Measurements from ENCODE around the gene LIN28B. TPM values are rescaled to one million over a fixed set of nuclear protein-coding genes. Genes with fewer than 3 reads are reported as not detected.

LIN28B gene
- total RNA-seq, 2 donors from 2014 or later = not detected

GRCh38 chr6:105105094-105105493, 148.2 kb downstream of the LIN28B start:
- H3K27me3 Mint-ChIP-seq = peaks cover 19 to 29% of the 10 kb centered on the region in 2 donors
- no peaks in the 10 kb centered on the region for H3K4me1 Mint-ChIP-seq (ENCODE audit: low read depth in 2 of 2)
- DNase-seq (ENCODE audit: low spot score) (no peak), ATAC-seq (no peak)
- no peak overlapping the region for H3K4me3 Mint-ChIP-seq
- no peak overlapping the region for H3K27ac Mint-ChIP-seq
- H3K9me3 Mint-ChIP-seq = no peaks in the 10 kb centered on the region
- no peaks in the 10 kb centered on the region for H3K36me3 Mint-ChIP-seq

- DNase-seq (ENCODE audit: low spot score) (no peak), ATAC-seq (peak in 1 of 2 donors; percentile 31)
- Mint-ChIP-seq H3K27me3 (peaks cover 20 to 30% of the 10 kb centered on the region in 2 donors), H3K4me3 (no peak overlapping the region), H3K9me3 (no peaks in the 10 kb centered on the region), H3K36me3 (no peaks in the 10 kb centered on the region), H3K27ac (no peak overlapping the region), H3K4me1 (ENCODE audit: low read depth in 2 of 2) (no peaks in the 10 kb centered on the region)
Measured at GRCh38 chr6:105106260-105106659, 149.4 kb downstream of the LIN28B start.

GRCh38 chr6:105107207-105107606, 150.3 kb downstream of the LIN28B start:
- Mint-ChIP-seq H3K4me1 (ENCODE audit: low read depth in 2 of 2) (no peaks in the 10 kb centered on the region), H3K9me3 (no peaks in the 10 kb centered on the region), H3K27me3 (peaks cover 28 to 32% of the 10 kb centered on the region in 2 donors), H3K27ac (no peak overlapping the region), H3K4me3 (no peak overlapping the region), H3K36me3 (no peaks in the 10 kb centered on the region)
- DNase-seq (ENCODE audit: low spot score) (no peak), ATAC-seq (no peak)

- Mint-ChIP-seq H3K4me1 (ENCODE audit: low read depth in 2 of 2) (no peaks in the 10 kb centered on the region), H3K4me3 (no peak overlapping the region), H3K9me3 (no peaks in the 10 kb centered on the region), H3K27me3 (peaks cover 28 to 32% of the 10 kb centered on the region in 2 donors), H3K27ac (no peak overlapping the region), H3K36me3 (no peaks in the 10 kb centered on the region)
- ATAC-seq = no peak
- DNase-seq (ENCODE audit: low spot score) = no peak
Measured at GRCh38 chr6:105108631-105109262, 151.8 kb downstream of the LIN28B start.

- Mint-ChIP-seq H3K4me1 (ENCODE audit: low read depth in 2 of 2) (no peaks in the 10 kb centered on the region), H3K27ac (no peak overlapping the region), H3K9me3 (no peaks in the 10 kb centered on the region), H3K36me3 (no peaks in the 10 kb centered on the region), H3K4me3 (no peak overlapping the region), H3K27me3 (peaks cover 26 to 28% of the 10 kb centered on the region in 2 donors)
- ATAC-seq (no peak), DNase-seq (ENCODE audit: low spot score) (no peak)
Measured at GRCh38 chr6:105109955-105110895, 153.3 kb downstream of the LIN28B start.

- Mint-ChIP-seq H3K27ac (no peak overlapping the region), H3K4me3 (no peak overlapping the region), H3K36me3 (no peaks in the 10 kb centered on the region), H3K27me3 (peaks cover 22 to 25% of the 10 kb centered on the region in 2 donors), H3K9me3 (no peaks in the 10 kb centered on the region), H3K4me1 (ENCODE audit: low read depth in 2 of 2) (no peaks in the 10 kb centered on the region)
- DNase-seq (ENCODE audit: low spot score) (no peak), ATAC-seq (no peak)
Measured at GRCh38 chr6:105111105-105111504, 154.2 kb downstream of the LIN28B start.

GRCh38 chr6:105111871-105112270, 155.0 kb downstream of the LIN28B start:
- Mint-ChIP-seq H3K36me3 (no peaks in the 10 kb centered on the region), H3K4me1 (ENCODE audit: low read depth in 2 of 2) (no peaks in the 10 kb centered on the region), H3K4me3 (no peak overlapping the region), H3K9me3 (no peaks in the 10 kb centered on the region), H3K27me3 (peaks cover 28% of the 10 kb centered on the region in 2 donors), H3K27ac (no peak overlapping the region)
- ATAC-seq (no peak), DNase-seq (ENCODE audit: low spot score) (no peak)

GRCh38 chr6:105112577-105112976, 155.7 kb downstream of the LIN28B start:
- Mint-ChIP-seq H3K27me3 (peaks cover 28 to 31% of the 10 kb centered on the region in 2 donors), H3K27ac (no peak overlapping the region), H3K9me3 (no peaks in the 10 kb centered on the region), H3K4me3 (no peak overlapping the region), H3K36me3 (no peaks in the 10 kb centered on the region), H3K4me1 (ENCODE audit: low read depth in 2 of 2) (no peaks in the 10 kb centered on the region)
- ATAC-seq = no peak
- no peak for DNase-seq (ENCODE audit: low spot score)

GRCh38 chr6:105113422-105113821, 156.5 kb downstream of the LIN28B start:
- H3K4me1 Mint-ChIP-seq (ENCODE audit: low read depth in 2 of 2) = no peaks in the 10 kb centered on the region
- no peaks in the 10 kb centered on the region for H3K36me3 Mint-ChIP-seq
- ATAC-seq (no peak), DNase-seq (ENCODE audit: low spot score) (no peak)
- H3K9me3 Mint-ChIP-seq = no peaks in the 10 kb centered on the region
- no peak overlapping the region for H3K27ac Mint-ChIP-seq
- H3K27me3 Mint-ChIP-seq = peaks cover 23 to 25% of the 10 kb centered on the region in 2 donors
- no peak overlapping the region for H3K4me3 Mint-ChIP-seq

GRCh38 chr6:105116150-105116549, 159.2 kb downstream of the LIN28B start:
- Mint-ChIP-seq H3K9me3 (no peaks in the 10 kb centered on the region), H3K36me3 (no peaks in the 10 kb centered on the region), H3K27ac (no peak overlapping the region), H3K27me3 (peaks cover 21 to 28% of the 10 kb centered on the region in 2 donors), H3K4me3 (no peak overlapping the region), H3K4me1 (ENCODE audit: low read depth in 2 of 2) (no peaks in the 10 kb centered on the region)
- DNase-seq (ENCODE audit: low spot score) (no peak), ATAC-seq (no peak)

- H3K27ac Mint-ChIP-seq = no peak overlapping the region
- no peaks in the 10 kb centered on the region for H3K36me3 Mint-ChIP-seq
- H3K4me3 Mint-ChIP-seq = no peak overlapping the region
- no peaks in the 10 kb centered on the region for H3K9me3 Mint-ChIP-seq
- DNase-seq (ENCODE audit: low spot score) = no peak
- H3K27me3 Mint-ChIP-seq = peaks cover 18 to 26% of the 10 kb centered on the region in 2 donors
- no peaks in the 10 kb centered on the region for H3K4me1 Mint-ChIP-seq (ENCODE audit: low read depth in 2 of 2)
- ATAC-seq = no peak
Measured at GRCh38 chr6:105120570-105120969, 163.7 kb downstream of the LIN28B start.

- no peak for ATAC-seq
- Mint-ChIP-seq H3K27me3 (peaks cover 13 to 19% of the 10 kb centered on the region in 2 donors), H3K9me3 (no peaks in the 10 kb centered on the region), H3K4me1 (ENCODE audit: low read depth in 2 of 2) (no peaks in the 10 kb centered on the region), H3K27ac (no peak overlapping the region), H3K36me3 (no peaks in the 10 kb centered on the region), H3K4me3 (no peak overlapping the region)
- no peak for DNase-seq (ENCODE audit: low spot score)
Measured at GRCh38 chr6:105121981-105122380, 165.1 kb downstream of the LIN28B start.

GRCh38 chr6:105122717-105123116, 165.8 kb downstream of the LIN28B start:
- H3K27ac Mint-ChIP-seq = no peak overlapping the region
- H3K27me3 Mint-ChIP-seq = peaks cover 11 to 19% of the 10 kb centered on the region in 2 donors
- no peaks in the 10 kb centered on the region for H3K4me1 Mint-ChIP-seq (ENCODE audit: low read depth in 2 of 2)
- no peaks in the 10 kb centered on the region for H3K36me3 Mint-ChIP-seq
- no peak for DNase-seq (ENCODE audit: low spot score)
- no peaks in the 10 kb centered on the region for H3K9me3 Mint-ChIP-seq
- no peak overlapping the region for H3K4me3 Mint-ChIP-seq
- no peak for ATAC-seq

Data from natural killer cell treated with Interleukin-12 subunit alpha and Interleukin-12 subunit beta and Interleukin-15 and Interleukin-18, amount 100 ng/mL, for 72 hours (primary cell).